Epidermal melanocyte (primary cell): ENCODE results near the gene NBEAL2.

Experiments used
- DNase-seq: peaks from one replicate; pipeline ENCODE4 v3.0.0; 2011; ENCODE audit warnings: low spot score; ENCODE audit not compliant: insufficient read length

The NBEAL2 gene

DNA sequence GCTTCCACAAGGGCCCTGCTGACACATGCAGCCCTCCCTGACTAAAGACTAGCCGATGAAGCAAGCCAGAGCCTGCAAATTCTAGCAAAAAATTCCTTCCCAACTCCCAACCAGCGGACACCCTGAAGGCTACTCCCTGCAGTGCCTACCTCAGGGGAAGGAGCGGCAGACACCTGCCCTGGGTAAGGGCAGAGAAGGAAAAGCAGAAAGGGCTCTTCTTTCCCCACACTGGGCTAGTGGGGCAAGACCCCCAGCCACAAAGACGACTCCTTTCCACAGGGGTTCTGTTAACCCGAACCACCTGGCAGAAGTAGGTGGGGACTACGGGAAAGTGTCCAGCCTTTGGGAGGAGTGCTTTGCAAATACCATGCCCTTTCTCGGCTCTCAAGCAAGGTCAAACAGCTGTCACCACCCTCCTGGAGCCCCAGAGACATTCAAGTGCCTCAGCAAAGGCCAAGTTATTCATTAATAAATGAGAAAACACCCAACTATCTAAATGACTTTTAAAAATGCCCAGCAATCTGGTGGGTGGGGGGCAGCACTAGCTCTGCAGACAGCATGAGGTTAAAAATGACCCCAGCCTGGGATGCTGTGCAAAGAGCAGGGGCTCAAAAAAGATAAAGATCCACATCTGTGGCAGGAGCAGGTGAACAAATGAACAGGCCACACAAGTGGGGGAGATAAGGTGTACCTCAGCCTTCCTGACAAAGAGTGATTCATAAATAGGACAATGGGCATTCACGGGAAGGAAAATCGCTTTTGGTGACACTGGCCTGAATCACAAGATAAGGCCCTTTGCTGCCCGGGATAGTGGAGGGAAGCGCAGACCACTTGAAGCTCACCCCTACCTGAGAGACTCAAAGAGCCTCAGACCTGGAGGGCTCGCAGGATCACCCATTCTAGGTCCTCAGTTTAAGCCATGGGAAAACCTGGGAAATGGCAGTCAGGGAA, 36.0 kb upstream of the NBEAL2 start:
- DNase-seq: no peak

DNA sequence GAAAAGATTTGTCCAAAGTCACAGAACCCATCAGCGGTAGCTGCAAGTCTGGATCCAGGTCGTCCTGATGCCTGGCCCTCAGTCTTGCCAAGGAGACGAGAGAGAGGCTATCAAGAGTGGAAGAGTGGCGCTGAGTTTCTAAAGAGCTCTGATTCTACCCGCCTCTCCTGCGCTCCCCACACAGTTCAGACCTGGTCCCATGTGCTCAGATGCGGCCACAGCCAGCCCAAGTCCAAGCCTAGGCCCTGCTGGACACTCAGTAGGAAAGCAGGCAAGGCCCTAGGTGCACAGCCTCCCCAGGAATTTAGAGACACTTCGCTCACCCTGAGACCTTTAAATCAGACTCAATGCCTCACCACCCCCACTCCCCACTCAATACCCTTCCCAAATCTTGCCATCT, 35.3 kb upstream of the NBEAL2 start:
- DNase-seq: no peak

DNA sequence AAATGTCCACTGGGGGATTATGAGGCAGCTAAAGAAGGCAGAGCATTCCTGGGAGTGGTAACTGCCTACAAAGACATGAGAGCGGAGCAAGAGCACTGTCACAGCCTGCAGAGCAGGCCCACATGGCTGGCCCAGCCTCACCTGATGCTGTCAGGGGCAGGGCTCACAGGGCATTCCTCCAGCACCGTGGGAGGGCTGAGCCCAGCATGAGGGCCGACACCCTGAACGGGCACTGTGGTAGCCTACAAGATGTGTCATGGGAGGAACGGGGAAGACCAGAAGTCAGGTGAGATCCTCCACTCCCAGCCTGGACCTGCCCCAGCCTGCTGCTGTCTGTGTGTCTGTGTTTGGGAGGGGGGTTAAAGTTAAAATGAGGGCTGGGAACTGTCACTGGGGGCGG, 33.0 kb upstream of the NBEAL2 start:
- no peak for DNase-seq

DNA sequence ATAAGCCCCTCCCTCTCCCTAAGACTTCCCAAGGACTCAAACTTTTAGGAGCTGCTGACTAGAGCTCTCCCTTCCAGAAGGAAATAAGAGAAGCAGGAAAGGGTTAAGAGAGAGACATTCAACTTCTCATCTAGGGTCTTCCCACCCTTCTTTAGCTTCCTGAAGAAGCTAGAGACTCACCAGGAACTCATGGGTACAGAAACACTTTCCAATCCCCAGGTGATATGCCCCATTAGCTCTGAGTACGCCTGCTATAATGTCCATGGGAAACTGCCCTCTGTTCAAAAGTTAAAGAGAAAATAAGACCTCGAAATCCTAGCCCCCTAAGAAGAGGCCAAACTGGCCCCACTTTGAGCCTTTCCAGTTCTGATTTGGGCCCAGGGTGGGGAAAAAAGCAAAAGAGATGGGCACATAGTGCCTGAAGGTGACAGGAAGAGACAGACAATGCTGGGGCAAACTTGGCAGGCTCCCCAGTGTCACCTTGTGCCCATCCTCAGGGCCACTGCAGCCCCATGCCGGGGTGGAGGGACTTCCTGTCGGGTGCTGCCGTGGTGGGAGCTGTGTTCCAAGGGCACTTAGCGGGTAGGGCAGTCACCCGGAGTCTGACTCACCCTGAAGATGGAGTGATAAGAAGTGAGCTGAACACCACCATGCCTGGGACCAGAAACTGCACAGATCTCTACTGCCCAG, 32.5 kb upstream of the NBEAL2 start:
- DNase-seq: no peak

DNA sequence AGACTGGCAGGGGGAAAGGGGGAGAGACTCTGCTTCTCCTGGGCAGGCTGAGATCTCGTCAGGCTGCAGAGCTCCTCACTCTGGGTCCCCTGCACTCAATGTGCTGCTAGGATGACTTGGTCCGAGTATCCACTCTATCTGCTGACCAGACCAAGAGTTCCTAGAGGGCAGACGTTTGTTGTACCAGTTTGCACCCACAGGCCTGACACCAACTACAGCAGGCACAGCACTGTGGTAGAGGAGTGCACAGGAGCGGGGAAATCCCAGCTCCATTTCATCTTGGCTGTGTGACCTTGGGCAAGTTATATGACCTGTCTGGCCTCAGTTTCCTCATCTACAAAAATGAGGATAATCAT, 31.9 kb upstream of the NBEAL2 start:
- DNase-seq: no peak

DNA sequence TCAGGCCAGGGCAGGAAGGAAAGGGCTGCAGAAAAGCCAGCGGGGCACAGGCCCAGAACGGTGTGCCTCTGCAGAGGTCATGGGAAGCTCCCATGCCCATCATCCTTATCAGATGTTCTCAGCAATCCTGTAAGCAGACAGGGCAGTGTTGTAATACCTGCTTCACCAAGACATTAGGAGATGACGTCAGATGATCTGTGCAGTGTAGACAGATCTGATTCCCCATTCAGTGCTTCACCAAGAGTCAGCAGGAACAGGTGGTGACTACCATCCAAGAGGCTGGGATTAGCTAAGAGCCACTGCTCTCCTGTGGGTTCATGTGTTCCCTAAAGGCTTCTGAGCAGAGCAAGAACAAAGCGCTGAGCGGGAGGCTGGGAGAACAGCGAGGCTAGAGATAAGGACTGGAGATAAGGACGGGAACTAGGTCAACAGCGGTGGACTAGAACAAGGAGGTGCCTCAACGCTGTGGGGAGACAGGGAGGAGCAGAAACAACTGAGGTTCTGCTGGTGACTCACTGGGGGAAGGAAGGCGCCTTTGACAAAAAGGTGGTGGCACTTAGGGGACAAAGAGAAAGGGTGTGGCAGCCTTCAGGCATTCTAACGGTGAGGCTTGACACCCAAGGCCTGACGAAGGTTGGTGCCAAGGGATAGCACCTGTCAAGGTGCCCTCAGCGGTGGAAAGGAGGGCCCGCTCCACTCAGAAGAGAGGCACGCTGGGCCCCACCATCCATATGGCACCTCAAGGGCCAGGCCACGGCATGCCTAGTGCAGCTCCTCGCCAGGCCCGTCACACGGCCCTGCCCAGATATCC, 31.3 kb upstream of the NBEAL2 start:
- DNase-seq: no peak

DNA sequence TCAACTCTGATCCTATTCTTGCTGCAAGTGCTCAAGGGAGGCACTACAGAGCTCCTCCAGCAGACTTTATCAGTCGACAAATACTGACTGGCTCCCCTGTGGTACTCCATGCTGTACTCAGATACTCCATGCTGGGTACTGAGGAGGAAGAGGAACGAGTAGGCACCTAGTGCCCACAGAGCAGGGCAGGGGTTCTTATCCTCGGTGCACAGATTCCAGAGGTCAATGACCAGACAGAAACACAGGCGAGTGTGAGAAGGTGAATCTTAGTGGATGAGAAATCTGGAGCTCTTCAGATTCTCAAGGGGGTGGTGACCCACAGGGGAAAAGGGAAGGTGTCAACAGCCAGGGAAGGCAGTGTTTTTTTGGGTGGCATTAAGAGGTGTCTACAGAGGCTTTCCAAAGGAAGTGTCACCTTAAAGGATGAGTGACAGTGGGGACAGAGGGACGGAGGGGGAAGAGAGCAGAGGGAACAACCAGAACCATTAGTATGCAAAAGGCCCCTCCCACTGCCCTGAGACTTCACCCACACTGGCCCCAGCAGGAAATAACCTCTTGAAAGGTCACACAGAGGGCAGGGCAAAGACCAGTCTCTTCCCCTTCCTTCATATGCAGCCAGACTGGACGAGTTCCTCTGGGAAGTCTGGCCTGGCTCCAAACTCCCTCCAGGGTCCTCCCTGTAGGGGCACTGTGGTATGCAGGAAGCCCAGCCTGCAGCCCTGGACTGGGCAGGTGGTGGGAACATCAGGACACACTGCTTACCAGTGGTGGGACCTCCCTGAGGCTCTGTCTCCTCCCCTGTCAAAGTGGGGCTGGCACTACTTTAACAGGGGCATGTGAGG, 30.4 kb upstream of the NBEAL2 start:
- DNase-seq: no peak

GRCh38 chr3:46950177-46950576, 29.3 kb upstream of the NBEAL2 start:
- no peak for DNase-seq

GRCh38 chr3:46950650-46951241, 28.7 kb upstream of the NBEAL2 start:
- DNase-seq: no peak

DNA sequence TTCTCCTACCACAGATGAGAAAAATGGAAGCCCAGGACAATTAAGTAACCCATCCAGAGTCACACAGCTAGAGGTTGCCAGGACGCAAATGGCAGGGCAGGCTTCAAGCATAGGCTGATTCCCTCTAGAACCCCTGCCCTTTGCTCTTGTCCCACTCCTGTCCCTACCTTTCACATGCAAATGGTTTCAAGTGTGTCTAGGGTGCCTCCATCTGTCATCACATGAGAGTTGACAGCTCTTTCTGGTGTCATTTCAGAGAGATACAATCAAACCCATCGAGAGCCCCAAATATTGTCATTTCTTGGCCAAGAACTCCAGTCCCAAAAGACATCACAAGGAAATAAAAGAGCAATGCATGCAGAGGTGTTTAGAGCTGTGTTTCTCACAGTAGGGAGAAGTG, 26.7 kb upstream of the NBEAL2 start:
- no peak for DNase-seq

DNA sequence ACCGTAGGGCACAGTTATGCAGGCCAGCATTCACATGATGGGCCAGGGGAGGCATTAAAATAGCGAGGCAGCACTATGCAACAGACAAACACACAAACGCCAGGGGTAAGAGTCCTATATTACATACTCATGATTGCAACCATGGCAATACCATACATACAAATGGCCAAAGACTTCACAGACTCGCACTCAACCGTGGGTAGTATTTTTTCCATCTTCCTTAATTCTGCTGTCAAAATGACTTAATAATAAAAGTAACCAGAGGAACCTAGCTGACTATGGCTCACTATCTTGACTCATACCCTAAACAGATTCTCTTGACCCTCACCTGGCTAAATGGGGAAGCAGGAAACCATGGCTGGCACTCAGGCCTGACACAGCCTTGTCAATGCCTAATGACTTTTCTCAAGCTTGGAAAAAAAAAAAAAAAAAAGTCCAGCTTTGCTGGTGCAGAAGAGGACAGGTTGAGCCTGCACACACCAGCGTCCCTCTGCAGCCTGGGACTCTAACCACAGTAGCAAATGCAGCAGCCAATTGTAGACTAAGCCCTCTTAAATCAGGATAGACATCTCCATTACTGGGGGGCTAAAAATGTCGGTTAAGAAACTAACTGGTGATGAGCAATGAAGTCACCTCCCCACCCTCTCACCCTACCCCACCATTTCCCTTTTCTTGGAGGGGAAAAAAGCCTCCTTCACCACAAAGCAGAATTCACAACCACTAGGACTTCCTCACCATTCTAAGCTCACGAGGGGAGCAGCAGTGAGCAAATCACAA, 26.0 kb upstream of the NBEAL2 start:
- DNase-seq: no peak

- no peak for DNase-seq
These were observed 25.3 kb upstream of the NBEAL2 start for GRCh38 chr3:46954178-46954577.

DNA sequence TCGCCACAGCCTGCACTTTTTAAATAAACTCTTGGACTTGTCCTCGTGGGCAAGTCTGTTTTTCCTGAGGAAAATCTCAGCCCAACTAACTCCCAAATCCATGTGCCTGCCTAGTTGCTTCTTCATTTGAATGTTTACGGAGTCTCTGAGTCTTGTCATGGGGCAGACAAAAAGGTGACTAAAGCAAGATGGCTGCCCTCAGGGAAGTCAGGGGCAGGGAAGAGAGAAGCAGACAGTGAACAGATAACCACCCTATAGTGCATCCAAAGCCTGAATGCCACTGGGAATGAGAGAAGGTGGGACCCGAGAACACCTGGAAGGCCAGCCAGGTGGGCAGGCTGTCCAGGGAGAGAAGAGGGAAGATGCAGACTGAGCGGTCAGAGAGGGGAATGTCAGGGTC, 24.3 kb upstream of the NBEAL2 start:
- DNase-seq: no peak

DNA sequence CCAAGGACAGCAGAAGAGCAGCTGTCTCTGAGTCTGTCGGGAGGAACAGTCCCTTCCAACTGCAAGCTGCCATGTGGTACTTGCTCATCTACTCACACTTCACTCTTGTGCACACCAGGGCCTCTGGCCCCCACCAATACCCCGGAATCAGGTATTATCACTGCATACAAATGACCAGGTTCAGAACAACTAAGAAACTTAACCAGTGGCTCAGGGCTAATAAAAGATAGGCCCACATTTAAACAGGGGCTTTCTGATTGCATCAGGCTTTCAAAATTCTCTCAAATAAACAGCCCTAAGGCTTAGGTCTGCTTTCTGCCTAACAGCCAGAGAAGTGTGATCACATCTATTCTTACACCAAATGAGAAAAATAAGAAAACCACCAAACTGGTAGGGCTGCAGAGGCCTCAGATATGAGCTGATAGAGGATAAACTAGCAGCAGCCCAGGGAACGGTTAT, 23.6 kb upstream of the NBEAL2 start:
- no peak for DNase-seq

- DNase-seq: no peak
These were observed 22.2 kb upstream of the NBEAL2 start for GRCh38 chr3:46957092-46957820.

GRCh38 chr3:46958467-46959160, 20.9 kb upstream of the NBEAL2 start:
- no peak for DNase-seq

- DNase-seq: no peak
These were observed 20.3 kb upstream of the NBEAL2 start for GRCh38 chr3:46959161-46959511.

DNA sequence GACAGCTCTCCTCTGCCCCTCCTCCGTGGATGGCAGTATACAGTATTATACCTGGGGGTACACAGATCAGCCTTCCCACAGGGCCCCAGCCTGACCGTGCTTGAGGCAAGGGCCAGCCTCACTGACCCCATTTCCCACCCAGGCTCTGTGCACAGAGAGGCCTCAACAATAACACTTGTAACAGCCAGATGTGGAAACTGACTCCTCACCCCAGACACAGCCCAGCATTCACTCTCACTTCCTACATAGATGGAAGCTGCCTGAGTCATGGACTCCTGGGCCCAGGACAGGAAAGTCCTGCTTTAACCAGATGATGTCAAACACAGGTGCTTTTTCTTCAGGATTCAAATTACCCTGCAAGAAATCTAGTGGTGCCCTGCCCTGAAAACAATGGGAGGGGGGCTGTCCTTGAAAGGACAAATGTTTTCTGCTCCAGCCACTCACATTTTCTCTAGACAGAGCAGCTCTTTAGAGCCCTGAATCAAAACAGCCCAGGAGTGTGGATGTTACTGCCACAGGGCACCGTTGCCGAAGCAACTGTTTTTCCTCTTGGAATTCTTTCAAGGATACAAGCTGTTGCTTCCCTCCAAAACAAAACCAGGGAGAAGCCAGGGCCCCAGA, 19.3 kb upstream of the NBEAL2 start:
- peak; percentile 60 for DNase-seq
